H1 (cell line): ENCODE measurements around the gene NALF2. TPM values are rescaled to one million over a fixed set of nuclear protein-coding genes. Genes with fewer than 3 reads are reported as not detected.

Source experiments
- CTCF ChIA-PET: fragments of 300-600 bp; sonication (Branson Sonifier 250); formaldehyde crosslinking; loops from one replicate; lab custom pipeline; 2021; ENCODE audit not compliant: partially characterized antibody; lab: Charles Lee
- POLR2A ChIA-PET: fragments of 300-600 bp; sonication (Branson Sonifier 250); formaldehyde crosslinking; loops from one replicate; lab custom pipeline; 2021; ENCODE audit warnings: inconsistent platforms; ENCODE audit not compliant: partially characterized antibody; lab: Charles Lee
- DNase-seq, 2 experiments: peaks; one replicate each; pipeline versions ENCODE4 v3.0.0 to v3.0.0-alpha.2; 2010 to 2022; ENCODE audit warnings: low spot score in 2 of 2, low read depth in 1 of 2, mixed read lengths in 1 of 2
- FAIRE-seq: peaks from 2 replicates; lab custom pipeline; 2011; peaks lifted over from hg19 to GRCh38; lab: Jason Lieb, UNC
- H2AFZ ChIP-seq: 2 replicates; pipeline ENCODE4 v1.8.1; 2012; ENCODE audit warnings: low read length, inconsistent platforms
- H2AK5ac ChIP-seq: 2 replicates; pipeline ENCODE4 v1.6.1; 2013; ENCODE audit warnings: low read depth, low read length
- H2BK120ac ChIP-seq: replicated peaks from 2 replicates; pipeline ENCODE3; 2013; ENCODE audit warnings: low read depth, low read length, inconsistent platforms
- H2BK12ac ChIP-seq: 2 replicates; pipeline ENCODE4 v1.6.1; 2013; ENCODE audit warnings: low read depth, low read length
- H2BK15ac ChIP-seq: 2 replicates; pipeline ENCODE4 v1.6.1; 2013; ENCODE audit warnings: low read length
- H2BK20ac ChIP-seq: 2 replicates; pipeline ENCODE4 v1.6.1; 2013; ENCODE audit warnings: low read length
- H2BK5ac ChIP-seq: 2 replicates; pipeline ENCODE4 v1.6.1; 2013; ENCODE audit warnings: low read depth, low read length
- H3K14ac ChIP-seq: 2 replicates; pipeline ENCODE4 v1.6.1; 2013; ENCODE audit warnings: inconsistent platforms; ENCODE audit not compliant: insufficient read length
- H3K18ac ChIP-seq: 2 replicates; pipeline ENCODE4 v1.6.1; 2013; ENCODE audit warnings: low read length; ENCODE audit errors: extremely low read depth
- H3K23ac ChIP-seq: 2 replicates; pipeline ENCODE4 v1.6.1; 2013; ENCODE audit warnings: inconsistent platforms; ENCODE audit not compliant: insufficient read length
- H3K23me2 ChIP-seq: 2 replicates; pipeline ENCODE4 v1.6.1; 2013; ENCODE audit warnings: low read depth, low read length
- H3K27ac ChIP-seq: 2 replicates; pipeline ENCODE4 v1.6.1; 2011; ENCODE audit warnings: low read depth, low read length, inconsistent platforms
- H3K27me3 ChIP-seq, 4 experiments: replicated peaks in 1 of 4; 1 replicate in 1 of 4; 2 replicates in 3 of 4; pipeline versions ENCODE4 v1.6.1 to v1.8.1; 2011 to 2013; ENCODE audit warnings: low read length in 3 of 4, mild to moderate bottlenecking in 3 of 4, inconsistent platforms in 2 of 4, mixed read lengths in 2 of 4, moderate library complexity in 1 of 4; ENCODE audit not compliant: control insufficient read depth in 3 of 4, insufficient read depth in 3 of 4; ENCODE audit errors: extremely low read depth in 1 of 4
- H3K36me3 ChIP-seq, 4 experiments: 2 replicates each; pipeline versions ENCODE4 v1.6.1 to v1.8.1; 2011 to 2013; ENCODE audit warnings: mild to moderate bottlenecking in 4 of 4, low read length in 3 of 4, moderate library complexity in 2 of 4, control low read depth in 1 of 4, inconsistent platforms in 1 of 4; ENCODE audit not compliant: insufficient read depth in 4 of 4, control insufficient read depth in 2 of 4
- H3K4ac ChIP-seq: replicated peaks from 2 replicates; pipeline ENCODE3; 2013; ENCODE audit warnings: low read length, low read depth, mixed read lengths, inconsistent platforms; ENCODE audit not compliant: insufficient read length
- H3K4me1 ChIP-seq, 4 experiments: replicated peaks in 1 of 4; 1 replicate in 1 of 4; 2 replicates in 3 of 4; pipeline versions ENCODE4 v1.6.1 to v1.8.1; 2011 to 2013; ENCODE audit warnings: low read length in 3 of 4, inconsistent platforms in 2 of 4, mixed read lengths in 1 of 4; ENCODE audit not compliant: insufficient read depth in 4 of 4, control insufficient read depth in 3 of 4
- H3K4me2 ChIP-seq, 2 experiments: 2 replicates each; pipeline versions ENCODE4 v1.6.1 to v1.8.1; 2011 to 2013; ENCODE audit warnings: low read depth in 2 of 2, low read length in 2 of 2, control low read depth in 1 of 2, inconsistent platforms in 1 of 2, mild to moderate bottlenecking in 1 of 2; ENCODE audit not compliant: insufficient read depth in 1 of 2
- H3K4me3 ChIP-seq, 4 experiments: fragments of 200-600, 300-600 bp in 1 of 4; sonication (generic), shearing (Covaris generic), sonication (Bioruptor Twin) in 1 of 4; 2 replicates each; pipeline versions ENCODE4 v1.5.1 to v1.8.1; 2011 to 2016; ENCODE audit warnings: low read length in 4 of 4, low read depth in 3 of 4, control low read depth in 2 of 4, inconsistent platforms in 2 of 4, mild to moderate bottlenecking in 2 of 4, mixed read lengths in 1 of 4, moderate library complexity in 1 of 4; ENCODE audit not compliant: insufficient read depth in 2 of 4; ENCODE audit errors: extremely low read depth in 1 of 4
- H3K56ac ChIP-seq: replicated peaks from 2 replicates; pipeline ENCODE3; 2013; ENCODE audit warnings: low read depth, mild to moderate bottlenecking, mixed read lengths, low read length, inconsistent platforms; ENCODE audit not compliant: insufficient read length
- H3K79me1 ChIP-seq: 2 replicates; pipeline ENCODE4 v1.6.1; 2013; ENCODE audit warnings: low read depth, low read length, control low read depth
- H3K79me2 ChIP-seq, 2 experiments: 2 replicates each; pipeline versions ENCODE4 v1.6.1 to v1.8.1; 2012 to 2013; ENCODE audit warnings: low read length in 2 of 2, mild to moderate bottlenecking in 2 of 2, inconsistent platforms in 1 of 2; ENCODE audit not compliant: insufficient read depth in 2 of 2, control insufficient read depth in 1 of 2
- H3K9ac ChIP-seq, 4 experiments: replicated peaks in 1 of 4; 1 replicate in 1 of 4; 2 replicates in 3 of 4; pipeline versions ENCODE4 v1.6.1 to v1.8.1; 2011 to 2013; ENCODE audit warnings: low read depth in 3 of 4, low read length in 3 of 4, control low read depth in 2 of 4, mild to moderate bottlenecking in 2 of 4, moderate library complexity in 2 of 4, inconsistent platforms in 1 of 4; ENCODE audit errors: extremely low read depth in 1 of 4
- H3K9me3 ChIP-seq, 2 experiments: 2 replicates each; pipeline versions ENCODE4 v1.6.1 to v1.8.1; 2012 to 2013; ENCODE audit warnings: mild to moderate bottlenecking in 2 of 2, moderate library complexity in 2 of 2, control low read depth in 1 of 2, inconsistent platforms in 1 of 2, low read depth in 1 of 2, low read length in 1 of 2, mixed read lengths in 1 of 2; ENCODE audit not compliant: insufficient read depth in 2 of 2
- H4K20me1 ChIP-seq, 2 experiments: replicated peaks in 1 of 2; 2 replicates each; pipeline versions ENCODE3 to v1.8.1; 2011 to 2013; ENCODE audit warnings: inconsistent platforms in 2 of 2, low read length in 2 of 2, mild to moderate bottlenecking in 1 of 2; ENCODE audit not compliant: insufficient read depth in 2 of 2, control insufficient read depth in 1 of 2
- H4K5ac ChIP-seq: 2 replicates; pipeline ENCODE4 v1.6.1; 2013; ENCODE audit warnings: low read length, low read depth, mixed read lengths, inconsistent platforms; ENCODE audit not compliant: insufficient read length
- H4K8ac ChIP-seq: 2 replicates; pipeline ENCODE4 v1.8.0; 2013; ENCODE audit warnings: mild to moderate bottlenecking, moderate library complexity, low read length, inconsistent platforms; ENCODE audit not compliant: insufficient read depth; ENCODE audit errors: extremely low read depth
- H4K91ac ChIP-seq: replicated peaks from 2 replicates; pipeline ENCODE3; 2013; ENCODE audit warnings: low read length, mixed read lengths, inconsistent platforms; ENCODE audit not compliant: insufficient read length
- BRCA1 ChIP-seq: IDR thresholded peaks from 2 replicates; pipeline ENCODE4 v1.6.1; 2012; ENCODE audit warnings: low read depth, low read length, improper control_type of control experiment
- CHD2 ChIP-seq: IDR thresholded peaks from 2 replicates; pipeline ENCODE4 v1.6.1; 2012; ENCODE audit warnings: low read length, improper control_type of control experiment
- CREB1 ChIP-seq: IDR thresholded peaks from 2 replicates; pipeline ENCODE4 v1.6.1; 2012; ENCODE audit warnings: inconsistent platforms
- EZH2 ChIP-seq: fragments of 200-600 bp; sonication (generic); IDR thresholded peaks from 2 replicates; pipeline ENCODE4 v1.7.1; 2012; ENCODE audit warnings: low read depth, mild to moderate bottlenecking, moderate library complexity, low read length, inconsistent platforms; ENCODE audit not compliant: severe bottlenecking
- GTF2F1 ChIP-seq: IDR thresholded peaks from 2 replicates; pipeline ENCODE4 v1.6.1; 2012; ENCODE audit warnings: low read depth, low read length, improper control_type of control experiment, borderline replicate concordance
- HDAC2 ChIP-seq, 2 experiments: fragments of 300-600 bp in 1 of 2; sonication (generic) in 1 of 2; IDR thresholded peaks; 2 replicates each; pipeline ENCODE4 v1.6.1; 2011 to 2012; ENCODE audit warnings: low read depth in 2 of 2, low read length in 2 of 2, mild to moderate bottlenecking in 2 of 2, moderate library complexity in 2 of 2, borderline replicate concordance in 1 of 2, inconsistent platforms in 1 of 2
- KDM5A ChIP-seq: fragments of 200-600 bp; IDR thresholded peaks from 2 replicates; pipeline ENCODE4 v1.7.1; 2012; ENCODE audit warnings: mild to moderate bottlenecking, low read length, inconsistent platforms, mixed read lengths
- PHF8 ChIP-seq: fragments of 200-600 bp; sonication (generic); conservative IDR thresholded peaks from 2 replicates; pipeline ENCODE4 v1.7.1; 2012; ENCODE audit warnings: low read depth, mild to moderate bottlenecking, inconsistent platforms, low read length, moderate library complexity
- SUZ12 ChIP-seq: fragments of 200-600 bp; sonication (generic); IDR thresholded peaks from 2 replicates; pipeline ENCODE4 v1.6.1; 2012; ENCODE audit warnings: mild to moderate bottlenecking, inconsistent platforms, low read length, moderate library complexity, mixed read lengths
- WGBS, 2 experiments: shearing (Covaris generic) in 1 of 2; methylation state at CpG; one replicate each; pipeline versions ENCODE4 v1.1.6 to v1.1.7; 2013 to 2015; ENCODE audit warnings: low lambda C conversion rate in 2 of 2, mixed read lengths in 2 of 2, inconsistent platforms in 1 of 2, low coverage in 1 of 2, missing lambda C conversion rate in 1 of 2; ENCODE audit not compliant: insufficient replicate concordance in 2 of 2, insufficient coverage in 1 of 2, insufficient read length in 1 of 2; ENCODE audit errors: extremely low coverage in 1 of 2, missing lambda C conversion rate in 1 of 2; 5-methylcytosine and 5-hydroxymethylcytosine counted together
- polyA plus RNA-seq, 7 experiments: library from polyadenylated mRNA; depleted of rRNA in 3 of 7; stranded (reverse) in 5 of 7; unstranded in 2 of 7; fragments of >200 nt in 5 of 7; fragments of 200-250 nt in 2 of 7; gene quantifications; 1 replicate in 5 of 7; 2 replicates in 1 of 7; 4 replicates in 1 of 7; pipeline versions ENCODE4 v1.2.1 to v1.2.3, GENCODE V29; 2011 to 2013; ENCODE audit warnings: missing spikeins in 2 of 7, mixed read lengths in 2 of 7
- total RNA-seq: library from RNA; stranded (reverse); fragmentation: NEBNext Ultra II Directional; extraction: Animal tissue kit (Norgen Biotek cat#: 25700); gene quantifications from 2 replicates; pipeline ENCODE4 v1.2.1, GENCODE V29; 2021
- TF ChIP-seq, protein P1 (sequence below), 3 experiments: IDR thresholded peaks; 1 replicate in 2 of 3; 2 replicates in 1 of 3; pipeline versions ENCODE4 v1.5.1 to v1.6.1; 2011; ENCODE audit warnings: low read length in 3 of 3, mild to moderate bottlenecking in 3 of 3, inconsistent platforms in 2 of 3, low read depth in 1 of 3, moderate library complexity in 1 of 3; ENCODE audit not compliant: insufficient read depth in 1 of 3; ENCODE audit errors: control extremely low read depth in 1 of 3
- TF ChIP-seq, protein P2 (sequence below): IDR thresholded peaks from 2 replicates; pipeline ENCODE4 v1.6.1; 2012; ENCODE audit warnings: inconsistent platforms

Gene NALF2
- total and polyA plus RNA-seq, 2 of the 8 experiments (the other 6 are each of a cell fraction or from before 2014, with no cell fraction given): 7.5 to 15.6 TPM

DNA sequence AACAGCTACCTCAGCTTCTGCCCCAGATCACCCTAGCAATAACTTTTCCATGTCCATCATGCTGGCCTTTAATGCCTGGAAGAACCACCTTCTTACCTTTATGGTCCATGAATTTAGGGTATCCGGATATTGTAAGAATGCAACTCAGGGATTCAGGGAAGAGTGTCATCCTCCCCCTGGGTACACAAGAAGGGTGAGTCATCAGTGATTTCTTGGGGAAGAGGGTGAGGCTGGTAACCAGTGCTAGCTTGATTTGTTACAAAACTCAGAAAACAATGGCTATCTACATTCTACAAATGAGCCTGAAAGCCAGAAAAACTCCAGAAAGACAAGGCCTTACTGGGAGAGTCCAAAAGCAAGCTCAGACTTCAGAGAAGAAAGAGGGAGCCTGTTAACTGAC lies 10.4 kb upstream of the NALF2 start:
- Histone ChIP-seq H3K36me3 (no peaks in the 10 kb centered on the region), H3K27ac (no peak overlapping the region), H3K4me3 (no peak overlapping the region), H4K91ac (no peak overlapping the region), H2AK5ac (no peak overlapping the region), H2AFZ (no peak overlapping the region), H3K56ac (no peak overlapping the region), H2BK120ac (no peak overlapping the region), H2BK20ac (no peak overlapping the region), H2BK12ac (no peak overlapping the region), H3K79me2 (no peaks in the 10 kb centered on the region), H3K4ac (no peak overlapping the region), H3K9me3 (no peaks in the 10 kb centered on the region), H3K79me1 (no peaks in the 10 kb centered on the region), H3K9ac (no peak overlapping the region), H3K14ac (no peak overlapping the region), H4K5ac (no peak overlapping the region), H3K4me1 (no peaks in the 10 kb centered on the region), H3K4me2 (no peak overlapping the region), H2BK15ac (no peak overlapping the region), H3K23me2 (no peaks in the 10 kb centered on the region), H4K8ac (no peak overlapping the region), H2BK5ac (no peak overlapping the region), H3K23ac (no peak overlapping the region), H4K20me1 (no peaks in the 10 kb centered on the region), H3K27me3 (no peaks in the 10 kb centered on the region), H3K18ac (no peak overlapping the region)
- 43% methylated on average over 1 of the region's 1 CpG; no CpG with 5 or more reads in 1 of the 2 experiments for WGBS, 2 experiments
- FAIRE-seq (no peak), DNase-seq (no peak)
- CTCF ChIA-PET: interaction anchor here (0.7 to 3.4 kb wide), 9 partner anchors 9 to 671 kb away, joined by 3 to 23 read pairs (median 5); no protein-coding TSS in a partner anchor
- POLR2A ChIA-PET: interaction anchor here (1.0 kb wide), 1 partner anchor 603 kb away, joined by 3 read pairs; no protein-coding TSS in a partner anchor
- no peak for TF ChIP-seq CHD2
- TF ChIP-seq GTF2F1: no peak
- TF ChIP-seq EZH2: no peak
- TF ChIP-seq KDM5A: no peak
- TF ChIP-seq, protein P1, sequence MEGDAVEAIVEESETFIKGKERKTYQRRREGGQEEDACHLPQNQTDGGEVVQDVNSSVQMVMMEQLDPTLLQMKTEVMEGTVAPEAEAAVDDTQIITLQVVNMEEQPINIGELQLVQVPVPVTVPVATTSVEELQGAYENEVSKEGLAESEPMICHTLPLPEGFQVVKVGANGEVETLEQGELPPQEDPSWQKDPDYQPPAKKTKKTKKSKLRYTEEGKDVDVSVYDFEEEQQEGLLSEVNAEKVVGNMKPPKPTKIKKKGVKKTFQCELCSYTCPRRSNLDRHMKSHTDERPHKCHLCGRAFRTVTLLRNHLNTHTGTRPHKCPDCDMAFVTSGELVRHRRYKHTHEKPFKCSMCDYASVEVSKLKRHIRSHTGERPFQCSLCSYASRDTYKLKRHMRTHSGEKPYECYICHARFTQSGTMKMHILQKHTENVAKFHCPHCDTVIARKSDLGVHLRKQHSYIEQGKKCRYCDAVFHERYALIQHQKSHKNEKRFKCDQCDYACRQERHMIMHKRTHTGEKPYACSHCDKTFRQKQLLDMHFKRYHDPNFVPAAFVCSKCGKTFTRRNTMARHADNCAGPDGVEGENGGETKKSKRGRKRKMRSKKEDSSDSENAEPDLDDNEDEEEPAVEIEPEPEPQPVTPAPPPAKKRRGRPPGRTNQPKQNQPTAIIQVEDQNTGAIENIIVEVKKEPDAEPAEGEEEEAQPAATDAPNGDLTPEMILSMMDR (IDR thresholded peaks at IDR 0.05; ENCODE audit: control extremely low read depth in 1 of 3, insufficient read depth in 1 of 3, low read depth in 1 of 3, low read length in 3 of 3): no peak
- TF ChIP-seq BRCA1: no peak
- no peak for TF ChIP-seq PHF8
- TF ChIP-seq HDAC2 (IDR thresholded peaks at IDR 0.05; ENCODE audit: borderline replicate concordance in 1 of 2, low read depth in 2 of 2, low read length in 2 of 2): no peak
- TF ChIP-seq, protein P2, sequence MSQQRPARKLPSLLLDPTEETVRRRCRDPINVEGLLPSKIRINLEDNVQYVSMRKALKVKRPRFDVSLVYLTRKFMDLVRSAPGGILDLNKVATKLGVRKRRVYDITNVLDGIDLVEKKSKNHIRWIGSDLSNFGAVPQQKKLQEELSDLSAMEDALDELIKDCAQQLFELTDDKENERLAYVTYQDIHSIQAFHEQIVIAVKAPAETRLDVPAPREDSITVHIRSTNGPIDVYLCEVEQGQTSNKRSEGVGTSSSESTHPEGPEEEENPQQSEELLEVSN: no peak
- TF ChIP-seq CREB1: no peak
- TF ChIP-seq SUZ12: no peak
